Activated effector memory CD4-positive, alpha-beta T cell treated with anti-CD3 and anti-CD28 coated beads, Interleukin-2, amount 50 U/mL, for 16 hours (primary cell): ENCODE results near the gene TMEM132D.

Source experiments
- DNase-seq: peaks from one replicate; pipeline ENCODE4 v3.0.0-alpha.2; 2020

The TMEM132D gene

GRCh38 chr12:129523621-129524020 is 380.2 kb downstream of the TMEM132D start:
- DNase-seq: no peak

GRCh38 chr12:129520739-129521138 is 383.1 kb downstream of the TMEM132D start:
- no peak for DNase-seq

GRCh38 chr12:129503802-129504201 is 400.0 kb downstream of the TMEM132D start:
- no peak for DNase-seq

DNA sequence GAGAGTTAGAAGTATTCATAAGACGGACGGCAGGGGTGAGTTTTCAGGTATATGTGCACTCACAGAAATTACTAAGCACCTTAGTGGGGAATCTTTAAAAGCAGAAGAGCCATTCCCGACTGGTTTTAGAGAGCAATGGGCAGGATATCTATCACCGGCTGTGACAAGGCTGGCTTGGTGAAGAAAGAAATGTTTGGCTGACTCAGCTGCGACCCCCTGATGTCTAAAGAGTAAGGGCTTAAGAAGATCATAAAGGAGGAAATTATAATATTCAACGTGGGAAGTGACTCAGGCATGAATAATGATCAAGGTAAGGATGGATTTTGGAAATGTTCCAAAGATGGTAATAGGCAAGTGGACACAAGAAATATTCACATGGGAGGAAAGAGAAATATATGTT is 407.6 kb downstream of the TMEM132D start:
- no peak for DNase-seq

DNA sequence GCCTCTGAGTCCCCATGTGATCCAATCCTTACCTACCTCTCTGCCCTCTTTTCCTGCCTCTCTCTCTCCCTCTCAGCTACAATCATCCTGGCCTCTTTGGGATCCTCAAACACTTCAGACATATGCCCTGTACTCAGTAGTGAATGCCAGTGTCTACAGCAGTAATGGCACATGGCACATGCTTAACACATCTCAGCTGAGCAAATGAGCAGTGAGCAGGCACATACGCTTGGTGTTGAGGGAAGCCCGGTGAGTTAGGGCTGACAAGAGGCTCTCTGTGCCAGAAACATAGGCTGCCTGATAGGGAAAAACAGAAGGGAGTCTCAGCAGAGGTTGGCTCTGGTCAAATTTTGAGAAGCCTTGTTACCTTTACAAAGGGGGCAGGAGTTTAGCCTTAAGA is 409.1 kb downstream of the TMEM132D start:
- DNase-seq: no peak

DNA sequence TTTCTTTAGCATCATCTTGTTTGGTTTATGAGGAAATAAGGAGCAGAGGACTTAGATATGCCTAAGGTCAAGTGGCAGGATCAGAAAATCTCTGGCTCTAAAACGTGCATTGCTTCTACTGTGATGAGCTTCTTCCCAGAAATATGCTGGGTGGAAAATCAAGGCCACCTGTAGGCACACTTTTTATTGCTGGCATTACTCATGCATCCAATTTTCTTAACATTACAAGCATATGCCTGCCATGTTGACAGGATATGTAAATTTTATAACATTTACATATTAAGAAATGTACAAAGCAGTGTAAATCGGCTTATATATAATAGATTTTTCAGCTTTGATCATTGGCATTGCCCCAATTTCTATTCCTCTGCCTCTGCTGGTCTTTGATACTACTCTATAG is 409.6 kb downstream of the TMEM132D start:
- DNase-seq: no peak

DNA sequence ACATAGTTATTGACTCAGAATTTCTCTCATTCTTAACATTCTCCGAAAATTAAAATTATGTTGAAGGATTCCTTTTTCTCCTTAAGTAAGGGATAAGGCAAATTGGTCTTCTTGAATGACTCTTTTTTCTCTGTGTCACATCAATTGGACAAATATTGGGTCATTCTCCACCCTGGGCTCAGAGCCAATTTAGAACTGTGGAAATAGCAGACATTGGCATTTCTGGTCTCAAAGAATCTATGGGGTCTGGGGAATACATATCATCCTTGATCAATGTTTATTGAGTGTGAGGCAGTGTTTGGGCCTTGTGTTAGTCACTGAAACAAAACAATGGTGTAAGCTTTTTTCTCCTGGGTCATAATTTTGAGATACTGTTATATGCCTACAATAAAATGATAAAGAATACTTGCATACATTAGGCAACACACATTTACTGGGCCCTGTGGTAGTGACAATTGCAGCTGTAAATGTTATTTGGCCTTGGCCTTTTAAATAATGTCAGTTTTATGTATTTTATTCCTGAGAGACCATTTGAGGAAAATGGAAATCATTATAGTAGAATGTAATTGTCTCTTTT is 414.6 kb downstream of the TMEM132D start:
- DNase-seq: no peak

DNA sequence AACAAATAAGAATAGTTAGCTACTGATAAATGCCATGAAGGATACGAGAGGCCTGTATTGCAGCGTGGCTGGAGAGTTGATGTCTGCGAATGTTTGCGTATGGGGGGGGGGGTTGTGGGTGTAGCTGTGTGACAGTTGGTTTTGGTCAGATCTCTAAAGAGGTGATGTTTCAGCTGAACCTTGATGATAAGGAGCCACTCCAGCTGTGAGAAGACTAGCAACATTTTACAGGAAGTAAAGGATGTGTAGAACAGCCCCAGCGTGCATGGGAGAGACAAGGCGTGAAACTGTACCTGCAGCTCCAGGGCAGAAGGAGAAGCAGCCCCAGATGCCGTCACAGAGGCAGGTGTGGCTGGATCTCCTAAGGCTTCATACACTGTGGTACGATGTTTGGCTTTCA is 416.9 kb downstream of the TMEM132D start:
- DNase-seq: no peak

DNA sequence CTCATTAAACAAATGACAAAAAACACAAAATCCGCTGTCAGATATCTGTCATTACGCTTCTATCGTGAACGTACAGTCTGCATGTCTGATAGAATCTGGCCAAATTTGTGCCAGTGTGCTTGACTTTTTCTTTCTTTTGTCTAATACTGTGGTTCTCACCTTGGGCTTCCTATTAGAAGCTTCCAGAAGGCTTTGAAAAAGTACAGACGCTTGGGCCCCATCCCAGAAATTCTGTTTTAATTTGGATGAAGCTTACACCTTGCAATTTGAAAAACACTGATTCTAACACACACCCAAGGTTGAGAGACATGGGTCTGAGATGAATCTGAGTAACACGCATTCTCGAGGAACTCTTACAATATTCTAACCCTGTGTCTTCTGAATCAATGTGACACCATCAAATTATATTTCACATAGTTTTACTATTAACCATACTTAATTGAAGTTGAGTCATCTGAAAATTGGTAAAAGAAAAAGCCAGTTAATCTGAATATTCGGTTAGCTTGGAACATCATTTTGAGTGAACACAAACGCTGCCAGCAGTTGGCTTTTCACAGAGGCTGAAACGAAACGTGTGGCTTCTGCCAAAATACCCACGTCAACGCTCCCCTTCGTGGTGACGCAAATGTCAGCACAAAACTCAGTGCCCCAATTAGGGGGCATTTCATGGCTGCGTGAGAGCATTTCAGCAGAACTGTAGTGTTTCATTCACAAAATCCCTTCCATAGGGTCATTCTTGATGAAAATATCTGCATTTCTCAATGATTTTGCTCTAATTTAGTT is 420.5 kb downstream of the TMEM132D start:
- DNase-seq: no peak

DNA sequence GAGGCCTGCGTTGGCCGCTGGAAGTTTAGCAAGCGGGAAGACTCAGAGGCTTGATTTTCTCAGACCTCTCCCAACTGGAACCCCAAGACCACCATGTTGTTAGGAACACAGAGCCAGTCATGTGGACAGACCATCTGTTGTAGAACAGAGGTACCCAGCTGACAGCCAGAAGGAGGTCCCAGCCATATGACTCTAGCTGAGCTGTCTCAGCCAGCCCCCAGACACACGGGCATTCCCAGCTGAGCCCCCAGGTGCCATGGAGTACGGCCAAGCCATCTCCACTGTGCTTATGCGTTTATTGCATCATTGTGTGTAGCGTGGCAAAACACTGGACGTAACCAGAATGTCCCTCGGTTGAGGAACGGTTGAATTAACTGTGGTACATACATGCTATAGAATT is 421.9 kb downstream of the TMEM132D start:
- no peak for DNase-seq

DNA sequence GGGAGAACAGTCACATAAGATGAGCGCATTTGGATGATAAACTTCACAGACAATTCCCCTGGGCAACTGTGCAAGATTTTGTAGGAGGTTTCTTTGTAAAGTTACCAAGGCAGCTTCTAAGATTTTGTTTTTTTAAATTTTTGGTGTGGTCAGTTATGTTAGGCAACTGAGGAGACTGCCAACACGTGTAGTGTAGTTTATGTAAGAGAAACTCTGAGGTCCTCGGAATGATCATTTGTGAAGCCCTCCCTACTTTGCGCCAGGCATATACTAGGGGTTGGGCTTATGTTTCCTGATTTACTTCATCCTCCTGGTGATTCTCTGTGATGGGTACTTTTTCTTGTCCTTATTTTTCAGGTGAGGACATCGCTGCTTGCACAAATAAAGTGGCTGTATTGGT is 433.6 kb downstream of the TMEM132D start:
- no peak for DNase-seq

GRCh38 chr12:129467726-129468125 is 436.1 kb downstream of the TMEM132D start:
- no peak for DNase-seq

- DNase-seq: no peak
Measured at GRCh38 chr12:129467289-129467688, 436.5 kb downstream of the TMEM132D start.

DNA sequence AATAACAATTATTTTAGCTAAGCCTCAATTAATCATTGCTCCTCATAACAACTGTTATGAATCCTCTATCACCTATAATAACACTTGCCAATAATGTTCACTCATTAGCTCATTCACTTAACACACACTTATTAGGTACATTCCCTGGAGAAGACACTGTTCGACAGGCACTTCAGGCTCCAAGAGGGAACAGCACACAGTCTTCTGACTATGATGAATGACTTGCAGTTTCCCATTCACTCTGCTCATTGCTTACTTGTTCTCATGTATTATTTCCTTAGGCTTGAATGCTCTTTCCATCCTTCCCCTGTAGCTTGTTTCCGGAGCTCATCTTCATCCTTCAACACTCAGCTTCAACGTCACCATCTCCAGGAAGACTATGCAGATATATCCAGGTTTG is 437.3 kb downstream of the TMEM132D start:
- DNase-seq: no peak

GRCh38 chr12:129459886-129460285 is 443.9 kb downstream of the TMEM132D start:
- DNase-seq: no peak

GRCh38 chr12:129446696-129447095 is 457.1 kb downstream of the TMEM132D start:
- DNase-seq: no peak

GRCh38 chr12:129440278-129440677 is 463.5 kb downstream of the TMEM132D start:
- DNase-seq: no peak

- no peak for DNase-seq
Measured at GRCh38 chr12:129434790-129435189, 469.0 kb downstream of the TMEM132D start.

- no peak for DNase-seq
Measured at GRCh38 chr12:129428240-129428936, 475.4 kb downstream of the TMEM132D start.

DNA sequence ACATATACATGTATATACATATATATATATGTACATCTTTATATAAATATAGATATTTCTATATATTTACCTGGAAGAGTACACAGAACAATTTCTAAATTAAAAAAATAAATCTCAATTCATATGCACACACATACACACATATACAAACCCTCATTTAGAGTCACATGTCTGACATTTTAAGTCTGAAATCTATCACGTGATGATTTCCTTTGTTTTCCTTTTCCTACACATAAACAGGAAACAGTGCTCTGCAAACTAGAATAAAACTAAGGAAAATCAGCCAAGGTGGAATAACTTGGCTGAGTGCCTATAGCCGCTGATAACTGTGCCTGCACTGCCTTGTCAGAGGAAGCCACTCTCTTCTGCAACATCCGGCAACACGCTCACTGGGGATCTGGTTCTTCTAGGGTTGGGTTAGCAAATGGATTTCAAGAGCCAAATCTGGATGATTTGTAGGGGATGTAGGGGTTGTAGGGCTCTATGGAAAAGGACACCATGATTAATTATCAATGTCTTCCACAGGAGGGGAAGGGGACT is 480.7 kb downstream of the TMEM132D start:
- DNase-seq: no peak

GRCh38 chr12:129413295-129413694 is 490.5 kb downstream of the TMEM132D start:
- no peak for DNase-seq

- DNase-seq: no peak
Measured at GRCh38 chr12:129409281-129409680, 494.5 kb downstream of the TMEM132D start.

DNA sequence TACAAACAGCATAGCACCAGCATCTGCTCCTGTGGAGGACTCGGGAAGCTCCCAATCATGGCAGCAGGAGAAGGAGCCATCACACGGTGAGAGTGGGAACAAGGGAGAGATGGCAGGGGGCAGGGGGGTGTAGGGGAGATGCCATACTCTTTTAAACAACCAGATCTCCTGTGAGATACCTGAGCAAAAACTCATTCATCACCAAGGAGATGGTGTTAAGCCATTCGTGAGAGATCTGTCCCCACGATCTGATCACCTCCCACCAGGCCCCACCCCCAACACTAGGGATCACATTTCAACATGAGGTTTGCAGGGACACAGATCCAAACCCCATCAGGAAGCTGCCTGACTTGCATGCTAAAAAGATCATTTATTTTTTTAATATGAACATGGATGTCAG is 499.3 kb downstream of the TMEM132D start:
- no peak for DNase-seq

DNA sequence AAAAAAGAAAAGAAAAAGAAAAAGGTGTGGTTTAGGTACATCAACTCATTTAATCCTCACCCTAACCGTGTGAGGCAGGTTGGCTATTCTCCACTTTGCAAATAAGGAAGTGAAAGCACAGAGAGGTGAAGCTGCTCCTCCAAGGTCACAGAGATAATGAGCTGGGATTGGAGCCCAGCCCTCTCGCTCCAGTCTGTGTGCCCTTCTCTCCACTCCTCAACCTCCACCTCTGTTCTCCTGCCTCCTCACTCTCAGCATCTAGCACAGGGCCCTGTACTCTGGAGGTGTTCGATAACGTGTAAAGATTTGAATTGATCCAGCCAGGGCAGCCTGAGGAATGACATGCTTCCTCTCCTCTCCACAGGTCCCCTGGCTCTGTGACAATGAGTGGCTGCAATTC is 502.3 kb downstream of the TMEM132D start:
- no peak for DNase-seq
